ENCODE data around the gene CYP8B1. TPM values are rescaled to one million over a fixed set of nuclear protein-coding genes. Genes with fewer than 3 reads are reported as not detected.

The CYP8B1 gene
- total RNA-seq, 1 donor from 2014 or later, result not detected

GRCh38 chr3:42836150-42837123 is 39.2 kb downstream of the CYP8B1 start:
- Histone ChIP-seq H3K4me1 (no peaks in the 10 kb centered on the region), H3K36me3 (no peaks in the 10 kb centered on the region), H3K9me3 (no peaks in the 10 kb centered on the region), H3K27ac (no peak overlapping the region), H3K4me3 (no peak overlapping the region), H3K27me3 (no peaks in the 10 kb centered on the region)
- no peak for TF ChIP-seq POLR2AphosphoS5 (IDR thresholded peaks at IDR 0.05; ENCODE audit: insufficient read depth in 1 of 2, low read depth in 1 of 2)
- TF ChIP-seq CTCF (IDR thresholded peaks at IDR 0.05), result no peak
- TF ChIP-seq POLR2A (IDR thresholded peaks at IDR 0.05), result no peak
- intact Hi-C loops (cut with DNase I), result no loop called here
- DNase-seq (ENCODE audit: extremely low spot score in 2 of 2), result no peak

- no peak for TF ChIP-seq POLR2A (IDR thresholded peaks at IDR 0.05)
- peak; percentile 27 to 66 (median 63) for TF ChIP-seq CTCF (IDR thresholded peaks at IDR 0.05)
- H3K4me3 ChIP-seq, result no peak overlapping the region
- H3K27ac ChIP-seq, result no peak overlapping the region
- H3K36me3 ChIP-seq, result no peaks in the 10 kb centered on the region
- DNase-seq (ENCODE audit: extremely low spot score in 2 of 2), result no peak
- H3K4me1 ChIP-seq, result no peaks in the 10 kb centered on the region
- H3K27me3 ChIP-seq, result no peaks in the 10 kb centered on the region
- intact Hi-C loops (cut with DNase I), result loop anchor here (5.0 kb wide), 1 partner anchor 51 kb away; no protein-coding TSS in a partner anchor
- no peaks in the 10 kb centered on the region for H3K9me3 ChIP-seq
These were observed 44.4 kb downstream of the CYP8B1 start for GRCh38 chr3:42831321-42831713.

- no peaks in the 10 kb centered on the region for H3K36me3 ChIP-seq
- H3K9me3 ChIP-seq, result no peaks in the 10 kb centered on the region
- TF ChIP-seq CTCF (IDR thresholded peaks at IDR 0.05) (no peak), POLR2A (IDR thresholded peaks at IDR 0.05) (no peak), POLR2AphosphoS5 (IDR thresholded peaks at IDR 0.05; ENCODE audit: insufficient read depth in 1 of 2, low read depth in 1 of 2) (no peak)
- H3K4me3 ChIP-seq, result no peak overlapping the region
- H3K27ac ChIP-seq, result no peak overlapping the region
- no peaks in the 10 kb centered on the region for H3K27me3 ChIP-seq
- no peaks in the 10 kb centered on the region for H3K4me1 ChIP-seq
- DNase-seq (ENCODE audit: extremely low spot score in 2 of 2), result no peak
- intact Hi-C loops (cut with DNase I), result loop anchor here (5.0 kb wide), 1 partner anchor 52 kb away; no protein-coding TSS in a partner anchor
These were observed 45.0 kb downstream of the CYP8B1 start for GRCh38 chr3:42830437-42831320.

GRCh38 chr3:42829628-42830436 is 45.8 kb downstream of the CYP8B1 start:
- Histone ChIP-seq H3K27me3 (no peaks in the 10 kb centered on the region), H3K36me3 (no peaks in the 10 kb centered on the region), H3K27ac (no peak overlapping the region), H3K9me3 (no peaks in the 10 kb centered on the region), H3K4me3 (no peak overlapping the region), H3K4me1 (no peaks in the 10 kb centered on the region)
- DNase-seq (ENCODE audit: extremely low spot score in 2 of 2), result no peak
- TF ChIP-seq POLR2A (IDR thresholded peaks at IDR 0.05) (no peak), CTCF (IDR thresholded peaks at IDR 0.05) (no peak), POLR2AphosphoS5 (IDR thresholded peaks at IDR 0.05; ENCODE audit: insufficient read depth in 1 of 2, low read depth in 1 of 2) (no peak)
- intact Hi-C loops (cut with DNase I), result loop anchor here (5.0 kb wide), 1 partner anchor 52 kb away; no protein-coding TSS in a partner anchor
